Fibroblast of lung (primary cell): ENCODE results near the gene CXCR1. TPM values are rescaled to one million over a fixed set of nuclear protein-coding genes. Genes with fewer than 3 reads are reported as not detected.

Source experiments
- DNase-seq, 2 donors: peaks; one replicate each; pipeline versions ENCODE4 v3.0.0 to v3.0.0-alpha.2; 2010; ENCODE audit warnings: low read depth in 2 of 2
- H2AFZ ChIP-seq: 2 replicates; pipeline ENCODE4 v1.5.1; 2012; ENCODE audit warnings: low read length, control low read depth, inconsistent platforms
- H3K27ac ChIP-seq: 2 replicates; pipeline ENCODE4 v1.5.1; 2011; ENCODE audit warnings: low read length, control low read depth; ENCODE audit not compliant: insufficient read depth
- H3K27me3 ChIP-seq: 2 replicates; pipeline ENCODE4 v1.5.1; 2011; ENCODE audit warnings: mild to moderate bottlenecking, low read length; ENCODE audit not compliant: control insufficient read depth, insufficient read depth
- H3K36me3 ChIP-seq: 2 replicates; pipeline ENCODE4 v1.5.1; 2011; ENCODE audit warnings: low read length; ENCODE audit not compliant: control insufficient read depth, insufficient read depth
- H3K4me1 ChIP-seq: 2 replicates; pipeline ENCODE4 v1.5.1; 2011; ENCODE audit warnings: low read length; ENCODE audit not compliant: control insufficient read depth, insufficient read depth; ENCODE audit errors: extremely low read depth
- H3K4me2 ChIP-seq: 2 replicates; pipeline ENCODE4 v1.5.1; 2011; ENCODE audit warnings: low read length, control low read depth; ENCODE audit not compliant: insufficient read depth; ENCODE audit errors: extremely low read depth
- H3K4me3 ChIP-seq, 4 experiments: fragments of 200-600 bp in 1 of 4; sonication (generic) in 1 of 4; replicated peaks in 1 of 4; 2 replicates each; pipeline ENCODE4 v1.5.1; 2011 to 2016; ENCODE audit warnings: low read length in 4 of 4, low read depth in 3 of 4, mild to moderate bottlenecking in 3 of 4, control low read depth in 2 of 4, inconsistent platforms in 1 of 4, mixed read lengths in 1 of 4; ENCODE audit not compliant: insufficient read depth in 1 of 4; ENCODE audit errors: control extremely low read depth in 1 of 4
- H3K79me2 ChIP-seq: 2 replicates; pipeline ENCODE4 v1.5.1; 2012; ENCODE audit warnings: mild to moderate bottlenecking, low read length, inconsistent platforms; ENCODE audit not compliant: control insufficient read depth, insufficient read depth
- H3K9ac ChIP-seq: 2 replicates; pipeline ENCODE4 v1.5.1; 2011; ENCODE audit warnings: mild to moderate bottlenecking, low read length, control low read depth; ENCODE audit not compliant: insufficient read depth
- H3K9me3 ChIP-seq: 2 replicates; pipeline ENCODE4 v1.5.1; 2012; ENCODE audit warnings: low read depth, low read length; ENCODE audit not compliant: control insufficient read depth, insufficient read depth
- H4K20me1 ChIP-seq: 2 replicates; pipeline ENCODE4 v1.5.1; 2011; ENCODE audit warnings: low read length; ENCODE audit not compliant: control insufficient read depth, insufficient read depth; ENCODE audit errors: extremely low read depth
- EZH2 ChIP-seq: IDR thresholded peaks from 2 replicates; pipeline ENCODE4 v1.5.1; 2012; ENCODE audit warnings: low read length, control low read depth, mild to moderate bottlenecking; ENCODE audit errors: missing control alignments
- polyA plus RNA-seq, 2 donors: library from polyadenylated mRNA; depleted of rRNA in 1 of 2; stranded (reverse) in 1 of 2; unstranded in 1 of 2; fragments of >200 nt; gene quantifications; 2 replicates each; pipeline ENCODE4 v1.2.1, GENCODE V29; 2011 to 2012; ENCODE audit warnings: missing spikeins in 1 of 2
- total RNA-seq: library from RNA; depleted of rRNA; stranded (reverse); fragments of >200 nt; gene quantifications from 2 replicates; pipeline ENCODE4 v1.2.1, GENCODE V29; 2014
- TF ChIP-seq, protein P1 (sequence below), 2 donors: IDR thresholded peaks in 1 of 2; conservative IDR thresholded peaks in 1 of 2; 1 replicate in 1 of 2; 2 replicates in 1 of 2; pipeline ENCODE4 v1.5.1; 2011 to 2012; ENCODE audit warnings: low read length in 2 of 2, control low read depth in 1 of 2, inconsistent platforms in 1 of 2, low read depth in 1 of 2, mild to moderate bottlenecking in 1 of 2

CXCR1 gene
- total and polyA plus RNA-seq, 2 donors (not counting 1 experiment from before 2014, with no cell fraction given), result not detected

DNA sequence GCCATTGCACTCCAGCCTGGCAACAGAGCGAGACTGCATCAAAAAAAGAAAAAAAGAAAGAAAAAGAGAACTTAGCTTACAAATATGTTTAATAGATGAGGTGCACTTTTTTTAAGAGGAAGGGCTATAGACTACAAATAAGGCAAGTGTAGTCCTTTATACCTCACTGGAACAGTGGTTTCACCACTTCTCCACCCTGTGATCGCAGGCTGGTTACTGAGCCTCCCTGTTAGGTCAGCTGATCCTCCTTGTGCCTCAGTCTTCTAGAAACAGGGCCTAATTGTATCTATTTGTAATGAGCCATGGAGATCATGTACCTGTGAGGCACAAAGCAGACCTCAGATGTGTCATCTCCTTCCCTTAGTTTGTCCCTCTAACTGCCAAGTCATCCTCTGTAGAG lies 36.4 kb downstream of the CXCR1 start:
- Histone ChIP-seq H2AFZ (no peak overlapping the region), H4K20me1 (no peaks in the 10 kb centered on the region), H3K36me3 (no peaks in the 10 kb centered on the region), H3K9me3 (no peaks in the 10 kb centered on the region), H3K4me2 (no peak overlapping the region), H3K9ac (no peak overlapping the region), H3K27ac (no peak overlapping the region), H3K4me1 (no peaks in the 10 kb centered on the region), H3K4me3 (no peak overlapping the region), H3K79me2 (no peaks in the 10 kb centered on the region), H3K27me3 (peaks cover 22% of the 10 kb centered on the region)
- no peak for DNase-seq
- TF ChIP-seq, protein P1, sequence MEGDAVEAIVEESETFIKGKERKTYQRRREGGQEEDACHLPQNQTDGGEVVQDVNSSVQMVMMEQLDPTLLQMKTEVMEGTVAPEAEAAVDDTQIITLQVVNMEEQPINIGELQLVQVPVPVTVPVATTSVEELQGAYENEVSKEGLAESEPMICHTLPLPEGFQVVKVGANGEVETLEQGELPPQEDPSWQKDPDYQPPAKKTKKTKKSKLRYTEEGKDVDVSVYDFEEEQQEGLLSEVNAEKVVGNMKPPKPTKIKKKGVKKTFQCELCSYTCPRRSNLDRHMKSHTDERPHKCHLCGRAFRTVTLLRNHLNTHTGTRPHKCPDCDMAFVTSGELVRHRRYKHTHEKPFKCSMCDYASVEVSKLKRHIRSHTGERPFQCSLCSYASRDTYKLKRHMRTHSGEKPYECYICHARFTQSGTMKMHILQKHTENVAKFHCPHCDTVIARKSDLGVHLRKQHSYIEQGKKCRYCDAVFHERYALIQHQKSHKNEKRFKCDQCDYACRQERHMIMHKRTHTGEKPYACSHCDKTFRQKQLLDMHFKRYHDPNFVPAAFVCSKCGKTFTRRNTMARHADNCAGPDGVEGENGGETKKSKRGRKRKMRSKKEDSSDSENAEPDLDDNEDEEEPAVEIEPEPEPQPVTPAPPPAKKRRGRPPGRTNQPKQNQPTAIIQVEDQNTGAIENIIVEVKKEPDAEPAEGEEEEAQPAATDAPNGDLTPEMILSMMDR (conservative IDR thresholded peaks at IDR 0.05 in 1 of 2, IDR thresholded peaks at IDR 0.05 in 1 of 2; ENCODE audit: low read depth in 1 of 2, low read length in 2 of 2), result no peak
- no peak for TF ChIP-seq EZH2

DNA sequence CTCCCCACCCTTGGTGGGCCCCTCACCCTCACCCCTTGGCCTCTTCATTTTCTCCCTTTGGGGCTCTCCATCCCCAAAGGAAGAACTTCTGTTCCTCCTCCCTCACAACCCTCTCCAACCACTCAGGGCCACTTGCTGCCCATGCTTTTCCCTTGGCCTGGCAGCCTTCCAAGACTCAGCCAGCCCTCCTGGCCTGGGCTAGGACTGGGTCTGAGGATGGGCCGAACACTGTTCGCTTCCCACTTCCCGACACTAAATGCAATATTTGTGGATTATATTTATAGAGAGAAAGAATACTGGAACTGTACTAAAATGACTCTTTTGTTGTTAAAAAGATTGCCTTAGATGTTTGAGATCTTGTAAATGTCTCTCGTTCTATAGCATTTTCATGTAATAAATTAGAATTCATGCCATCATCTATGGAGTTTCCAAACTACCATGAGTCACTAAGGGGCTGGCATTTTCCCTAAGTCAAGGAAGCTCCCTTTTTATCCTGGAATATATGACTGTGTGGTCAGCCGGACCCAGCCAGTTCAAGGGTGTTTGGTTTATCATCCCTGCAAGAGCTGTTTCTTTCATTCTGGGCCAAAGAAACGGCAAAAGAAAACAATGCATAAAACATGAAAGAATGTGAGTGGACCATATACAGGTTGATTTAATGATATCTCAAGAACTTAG lies 37.2 kb downstream of the CXCR1 start:
- Histone ChIP-seq H3K79me2 (no peaks in the 10 kb centered on the region), H3K4me3 (no peak overlapping the region), H3K9ac (no peak overlapping the region), H3K9me3 (no peaks in the 10 kb centered on the region), H4K20me1 (no peaks in the 10 kb centered on the region), H3K4me2 (no peak overlapping the region), H3K4me1 (no peaks in the 10 kb centered on the region), H3K27me3 (peaks cover 23% of the 10 kb centered on the region), H3K36me3 (no peaks in the 10 kb centered on the region), H2AFZ (no peak overlapping the region), H3K27ac (no peak overlapping the region)
- TF ChIP-seq EZH2, result no peak
- TF ChIP-seq, protein P1 (conservative IDR thresholded peaks at IDR 0.05 in 1 of 2, IDR thresholded peaks at IDR 0.05 in 1 of 2; ENCODE audit: low read depth in 1 of 2, low read length in 2 of 2), result no peak
- peak; percentile 3 to 49 for DNase-seq

DNA sequence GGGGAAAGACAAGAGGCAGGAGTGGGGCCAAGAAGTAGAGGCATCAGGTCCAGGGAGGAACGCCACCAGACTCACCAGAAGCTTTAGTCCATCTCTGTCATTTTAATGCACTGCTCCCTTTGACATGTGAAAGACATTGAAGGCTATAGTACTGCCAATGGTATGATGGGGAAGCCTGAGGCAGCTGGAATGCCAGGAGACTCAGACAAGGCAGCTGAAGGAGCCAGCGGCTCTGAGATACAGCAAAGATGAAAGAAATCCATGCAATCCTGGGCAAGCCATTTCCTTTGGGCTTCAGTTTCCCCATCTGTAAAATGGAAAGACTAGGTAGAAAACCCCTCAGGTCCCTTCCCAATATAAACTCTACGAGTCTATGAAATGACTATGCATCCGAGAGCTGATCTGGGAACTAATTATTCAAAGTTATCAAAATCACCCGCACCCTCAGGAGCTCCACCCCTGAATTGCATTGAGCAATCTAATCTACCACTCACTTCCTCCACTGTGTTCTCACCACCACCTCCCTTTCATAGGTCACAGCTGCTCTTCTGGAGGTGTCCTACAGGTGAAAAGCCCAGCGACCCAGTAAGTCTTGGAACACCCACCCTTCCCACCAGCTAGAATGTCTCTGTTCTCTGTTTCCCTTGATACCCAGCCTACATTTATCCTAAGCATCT lies 37.8 kb downstream of the CXCR1 start:
- Histone ChIP-seq H3K79me2 (no peaks in the 10 kb centered on the region), H3K4me1 (no peaks in the 10 kb centered on the region), H3K9me3 (no peaks in the 10 kb centered on the region), H3K27ac (no peak overlapping the region), H3K9ac (no peak overlapping the region), H3K4me2 (no peak overlapping the region), H3K36me3 (no peaks in the 10 kb centered on the region), H4K20me1 (no peaks in the 10 kb centered on the region), H2AFZ (no peak overlapping the region), H3K27me3 (peaks cover 23% of the 10 kb centered on the region), H3K4me3 (no peak overlapping the region)
- TF ChIP-seq, protein P1 (conservative IDR thresholded peaks at IDR 0.05 in 1 of 2, IDR thresholded peaks at IDR 0.05 in 1 of 2; ENCODE audit: low read depth in 1 of 2, low read length in 2 of 2), result no peak
- no peak for TF ChIP-seq EZH2
- no peak for DNase-seq
